Neural crest cell (in vitro differentiated cells): ENCODE measurements around the gene CPB2. TPM values are rescaled to one million over a fixed set of nuclear protein-coding genes. Genes with fewer than 3 reads are reported as not detected.

ENCODE experiments used
- DNase-seq: peaks from one replicate; pipeline ENCODE4 v3.0.0; 2021; ENCODE audit warnings: low read depth, mixed read lengths, low spot score
- H3K27ac Mint-ChIP-seq: one replicate; pipeline ENCODE4 v1.8.0; 2021; ENCODE audit warnings: mild to moderate bottlenecking, mixed read lengths; ENCODE audit not compliant: unreplicated experiment
- H3K27me3 Mint-ChIP-seq: 2 replicates; pipeline ENCODE4 v1.8.0; 2021; ENCODE audit warnings: low read depth, mild to moderate bottlenecking, mixed read lengths
- H3K36me3 Mint-ChIP-seq: 2 replicates; pipeline ENCODE4 v1.8.0; 2021; ENCODE audit warnings: low read depth, mild to moderate bottlenecking, mixed read lengths
- H3K4me1 Mint-ChIP-seq: 2 replicates; pipeline ENCODE4 v1.8.0; 2021; ENCODE audit warnings: mixed read lengths
- H3K4me3 Mint-ChIP-seq: one replicate; pipeline ENCODE4 v1.8.0; 2021; ENCODE audit warnings: mild to moderate bottlenecking, mixed read lengths
- H3K9me3 Mint-ChIP-seq: 2 replicates; pipeline ENCODE4 v1.8.0; 2021; ENCODE audit warnings: mixed read lengths
- total RNA-seq: library from RNA; stranded (reverse); gene quantifications from 2 replicates; pipeline ENCODE4 v1.2.1, GENCODE V29; 2021
- TF ChIP-seq, protein P1 (sequence below): fragments of 200-600 bp; sonication (generic); conservative IDR thresholded peaks from 2 replicates; pipeline ENCODE4 v1.5.0; 2021; ENCODE audit warnings: antibody characterized with exemption, mild to moderate bottlenecking

CPB2 gene
- total RNA-seq, 1 donor from 2014 or later = 0.44 TPM

DNA sequence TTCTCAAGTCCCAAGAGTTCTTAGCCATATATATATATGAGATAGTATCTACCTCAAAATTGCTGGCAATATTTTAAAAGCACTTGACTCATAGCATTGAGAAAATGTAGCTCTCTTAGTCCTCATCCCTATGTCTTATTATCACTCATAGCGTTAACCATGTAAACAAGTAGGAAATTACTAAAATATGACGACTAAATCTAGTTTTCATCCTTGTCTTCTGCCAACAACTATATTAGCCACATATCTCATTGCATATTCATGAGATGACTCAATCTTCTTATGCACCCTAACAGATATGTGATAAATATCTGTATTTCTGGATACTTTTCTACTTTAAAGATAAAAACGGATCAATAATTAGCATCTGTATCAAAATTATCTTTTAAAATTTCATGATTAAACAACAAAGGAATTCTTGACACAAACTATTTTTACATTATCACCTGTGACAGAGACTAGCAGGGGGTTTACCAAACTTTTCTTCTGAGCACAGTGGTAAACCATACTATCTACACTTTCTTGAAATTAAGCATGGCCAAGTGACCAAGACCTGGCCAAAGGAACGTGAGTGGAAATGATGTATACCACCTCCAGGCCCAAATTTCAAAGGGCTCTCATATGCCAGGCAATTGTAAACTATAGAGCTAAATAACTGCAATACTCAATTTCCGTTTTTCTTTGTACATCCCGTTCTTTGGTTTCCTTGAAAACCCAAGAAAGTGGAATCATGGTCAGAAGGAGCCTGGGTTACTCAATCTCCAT, 98.0 kb downstream of the CPB2 start:
- Mint-ChIP-seq H3K4me1 (no peaks in the 10 kb centered on the region), H3K9me3 (no peaks in the 10 kb centered on the region), H3K36me3 (peaks cover 16% of the 10 kb centered on the region), H3K27me3 (no peaks in the 10 kb centered on the region), H3K27ac (no peak overlapping the region), H3K4me3 (no peak overlapping the region)
- DNase-seq = no peak
- TF ChIP-seq, protein P1, sequence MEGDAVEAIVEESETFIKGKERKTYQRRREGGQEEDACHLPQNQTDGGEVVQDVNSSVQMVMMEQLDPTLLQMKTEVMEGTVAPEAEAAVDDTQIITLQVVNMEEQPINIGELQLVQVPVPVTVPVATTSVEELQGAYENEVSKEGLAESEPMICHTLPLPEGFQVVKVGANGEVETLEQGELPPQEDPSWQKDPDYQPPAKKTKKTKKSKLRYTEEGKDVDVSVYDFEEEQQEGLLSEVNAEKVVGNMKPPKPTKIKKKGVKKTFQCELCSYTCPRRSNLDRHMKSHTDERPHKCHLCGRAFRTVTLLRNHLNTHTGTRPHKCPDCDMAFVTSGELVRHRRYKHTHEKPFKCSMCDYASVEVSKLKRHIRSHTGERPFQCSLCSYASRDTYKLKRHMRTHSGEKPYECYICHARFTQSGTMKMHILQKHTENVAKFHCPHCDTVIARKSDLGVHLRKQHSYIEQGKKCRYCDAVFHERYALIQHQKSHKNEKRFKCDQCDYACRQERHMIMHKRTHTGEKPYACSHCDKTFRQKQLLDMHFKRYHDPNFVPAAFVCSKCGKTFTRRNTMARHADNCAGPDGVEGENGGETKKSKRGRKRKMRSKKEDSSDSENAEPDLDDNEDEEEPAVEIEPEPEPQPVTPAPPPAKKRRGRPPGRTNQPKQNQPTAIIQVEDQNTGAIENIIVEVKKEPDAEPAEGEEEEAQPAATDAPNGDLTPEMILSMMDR = no peak

DNA sequence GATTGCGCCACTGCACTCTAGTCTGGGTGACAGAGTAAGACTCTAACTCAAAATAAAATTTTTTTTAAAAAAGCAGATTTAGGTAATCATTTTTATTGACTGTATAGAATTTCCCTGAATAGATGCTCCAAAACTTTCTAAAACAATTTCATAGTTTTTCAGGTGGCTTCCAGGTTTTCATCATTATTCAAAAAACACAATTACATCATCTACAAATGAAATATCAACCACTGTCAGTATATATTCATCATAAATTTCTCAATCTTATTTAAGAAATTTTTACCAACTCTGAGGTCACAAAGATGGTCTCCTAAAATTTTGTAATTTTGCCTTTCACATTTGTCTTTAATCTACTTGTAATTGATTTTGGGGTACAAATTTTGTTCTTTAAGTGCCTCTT, 100.3 kb downstream of the CPB2 start:
- H3K27ac Mint-ChIP-seq = no peak overlapping the region
- peaks cover 29% of the 10 kb centered on the region for H3K36me3 Mint-ChIP-seq
- H3K27me3 Mint-ChIP-seq = no peaks in the 10 kb centered on the region

More for the DNA sequence above, 100.3 kb downstream of the CPB2 start:
- DNase-seq = no peak
- no peak overlapping the region for H3K4me3 Mint-ChIP-seq
- TF ChIP-seq, protein P1 = no peak
- no peaks in the 10 kb centered on the region for H3K4me1 Mint-ChIP-seq
- H3K9me3 Mint-ChIP-seq = no peaks in the 10 kb centered on the region

Other genes starting within 250 kb of the CPB2 start
- 103 and 113 TPM in 2 replicates for gene ZC3H13, start 52.3 kb downstream of the CPB2 start, total RNA-seq
- gene LCP1, start 77.1 kb upstream of the CPB2 start, total RNA-seq = 7.6 and 8.5 TPM in 2 replicates
- 0.37 and 0.52 TPM in 2 replicates for gene LRRC63, start 106.9 kb upstream of the CPB2 start, total RNA-seq